ENCODE measurements around the gene OPA1.

The OPA1 gene

GRCh38 chr3:193656878-193657282 lies 63.9 kb downstream of the OPA1 start:
- DNase-seq = no peak

DNA sequence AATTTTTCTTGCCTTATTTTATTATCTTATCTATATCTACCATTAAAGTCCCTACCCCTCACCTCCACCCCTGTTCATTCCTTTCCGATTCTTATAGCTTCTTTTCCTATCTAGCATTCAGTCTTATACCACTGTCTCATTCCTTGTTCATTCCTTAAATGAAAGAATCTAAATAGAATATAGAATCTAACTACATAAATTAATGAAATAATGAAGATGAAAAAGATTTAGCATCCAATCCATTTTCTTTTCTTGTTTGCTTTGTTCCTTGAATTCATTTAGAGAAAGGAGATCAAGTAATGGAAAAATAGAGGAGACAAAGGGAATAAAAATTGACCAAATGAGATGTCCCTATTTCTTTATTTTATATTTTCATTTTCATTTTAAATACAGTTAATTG lies 67.2 kb downstream of the OPA1 start:
- DNase-seq = no peak

GRCh38 chr3:193660698-193661411 lies 67.8 kb downstream of the OPA1 start:
- DNase-seq = no peak

DNA sequence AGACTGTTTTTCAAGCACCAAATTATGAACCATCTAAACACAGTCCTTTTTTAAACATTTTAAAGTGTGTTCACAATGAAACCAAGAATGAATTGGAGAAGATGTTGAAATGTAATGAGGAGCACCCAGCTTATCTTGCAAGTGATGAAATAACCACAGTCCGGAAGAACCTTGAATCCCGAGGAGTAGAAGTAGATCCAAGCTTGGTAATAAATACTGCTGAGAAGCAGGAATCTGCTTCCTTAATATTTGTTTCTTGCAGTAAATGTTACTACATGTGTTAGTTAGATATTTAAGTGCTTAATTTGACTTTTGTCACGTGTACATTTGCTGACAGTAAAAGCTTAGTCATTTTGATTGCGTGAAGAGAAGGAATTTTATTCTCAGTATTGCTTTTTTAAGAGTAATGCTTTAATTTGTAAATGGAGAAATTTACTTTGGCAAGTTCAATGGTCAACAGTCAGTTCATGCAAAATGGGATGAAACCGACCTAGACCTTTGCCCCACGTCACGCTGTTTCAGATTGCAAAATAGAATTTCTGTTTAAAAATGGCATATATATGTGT lies 69.8 kb downstream of the OPA1 start:
- no peak for DNase-seq

- peak; percentile 38 for DNase-seq
These were observed 72.5 kb downstream of the OPA1 start for GRCh38 chr3:193665370-193665989.

DNA sequence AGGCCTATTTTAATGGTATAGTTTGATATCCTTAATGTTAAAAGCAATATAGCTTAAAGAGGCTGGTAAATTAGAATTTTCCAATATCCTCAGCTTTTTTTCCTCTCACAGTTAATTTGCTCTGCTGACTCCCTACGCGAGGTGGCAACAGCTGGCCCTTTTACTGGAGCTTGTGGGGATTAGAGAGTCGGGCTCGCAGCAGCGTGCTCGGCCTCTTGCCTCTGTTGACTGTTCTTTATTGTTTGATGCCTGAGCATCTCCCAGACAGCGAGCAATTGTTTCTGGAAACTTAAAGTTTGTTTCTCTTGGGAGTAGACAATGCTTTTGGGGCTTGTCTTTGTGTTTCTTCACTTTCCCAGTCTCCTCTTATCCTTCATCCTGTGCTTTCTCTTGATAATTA lies 80.8 kb downstream of the OPA1 start:
- no peak for DNase-seq

- DNase-seq = no peak
These were observed 81.7 kb downstream of the OPA1 start for GRCh38 chr3:193674714-193675113.

DNA sequence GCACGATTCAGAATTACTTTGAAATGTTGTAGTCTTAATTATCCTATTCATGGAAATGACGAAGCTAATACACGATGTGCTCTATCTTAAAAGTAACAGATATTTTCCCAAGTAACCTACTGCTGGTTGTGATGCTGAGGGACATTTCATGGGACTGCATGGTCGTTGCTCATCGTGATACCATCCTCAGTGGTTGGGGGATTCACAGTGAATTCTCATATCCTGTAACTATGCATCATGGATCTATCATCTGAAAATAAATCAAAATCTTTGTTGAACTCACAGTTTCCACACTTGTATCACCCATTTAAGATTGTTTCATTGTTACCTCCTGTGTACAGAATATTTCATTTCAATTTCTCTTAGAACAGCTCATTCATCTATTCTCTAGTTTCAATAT lies 84.7 kb downstream of the OPA1 start:
- DNase-seq = no peak

DNA sequence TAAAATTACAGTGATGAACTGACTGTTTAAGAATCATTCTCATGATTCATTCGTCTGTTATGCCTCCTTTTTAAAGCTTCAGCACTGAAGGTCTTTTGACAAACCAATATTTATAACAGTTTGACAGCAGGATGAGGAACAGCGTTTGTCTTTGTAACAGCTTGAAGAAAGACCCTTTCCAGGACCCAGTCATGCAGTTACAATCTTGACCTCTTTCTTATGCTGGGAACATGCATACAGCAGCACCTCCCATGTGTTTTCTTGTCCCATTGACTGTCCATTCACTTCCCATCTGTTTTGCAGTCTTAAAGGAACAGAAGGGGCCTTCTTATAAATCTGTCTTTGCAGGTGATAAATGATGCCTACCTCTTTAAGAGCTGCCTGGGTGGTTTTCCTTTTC lies 87.2 kb downstream of the OPA1 start:
- DNase-seq = peak; percentile 55

- DNase-seq = no peak
These were observed 88.6 kb downstream of the OPA1 start for GRCh38 chr3:193681631-193682030.

DNA sequence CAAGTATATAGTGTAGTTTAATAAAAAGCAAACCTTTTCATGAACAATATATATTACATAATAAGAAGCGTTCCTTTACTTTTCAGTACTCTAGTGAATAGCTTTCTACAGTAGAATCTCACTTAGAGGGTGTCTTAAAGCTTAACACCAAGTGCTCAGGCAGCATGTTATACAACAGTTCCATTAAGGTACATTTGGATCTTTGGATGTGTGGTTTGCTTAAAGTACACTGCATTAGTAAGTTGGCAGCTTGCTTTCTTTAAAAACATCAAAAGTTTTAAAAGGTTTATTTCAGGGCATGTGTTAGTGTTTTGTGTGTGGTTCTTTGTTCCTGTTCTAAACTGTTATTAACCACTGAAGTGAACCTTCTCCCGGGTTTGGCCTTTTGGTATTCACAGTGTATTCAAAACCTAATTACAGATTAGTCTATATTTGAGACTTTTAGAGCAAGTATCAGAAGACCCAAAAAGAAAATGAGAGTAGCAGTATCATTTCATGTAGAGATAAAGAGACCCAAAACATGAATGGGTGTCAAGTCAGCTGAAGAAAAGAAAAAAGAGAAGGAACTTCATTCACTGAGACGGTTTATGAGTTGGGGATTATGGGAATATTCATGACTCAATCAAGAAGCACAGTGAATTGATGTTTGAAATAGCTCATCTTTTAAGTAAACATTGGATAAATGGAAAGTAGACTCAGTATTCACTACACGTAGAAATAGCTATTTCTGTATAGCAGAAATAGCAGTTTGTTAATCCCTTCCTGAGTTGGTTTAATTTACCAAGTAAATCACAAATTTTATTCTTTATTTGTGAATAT lies 93.9 kb downstream of the OPA1 start:
- no peak for DNase-seq

DNA sequence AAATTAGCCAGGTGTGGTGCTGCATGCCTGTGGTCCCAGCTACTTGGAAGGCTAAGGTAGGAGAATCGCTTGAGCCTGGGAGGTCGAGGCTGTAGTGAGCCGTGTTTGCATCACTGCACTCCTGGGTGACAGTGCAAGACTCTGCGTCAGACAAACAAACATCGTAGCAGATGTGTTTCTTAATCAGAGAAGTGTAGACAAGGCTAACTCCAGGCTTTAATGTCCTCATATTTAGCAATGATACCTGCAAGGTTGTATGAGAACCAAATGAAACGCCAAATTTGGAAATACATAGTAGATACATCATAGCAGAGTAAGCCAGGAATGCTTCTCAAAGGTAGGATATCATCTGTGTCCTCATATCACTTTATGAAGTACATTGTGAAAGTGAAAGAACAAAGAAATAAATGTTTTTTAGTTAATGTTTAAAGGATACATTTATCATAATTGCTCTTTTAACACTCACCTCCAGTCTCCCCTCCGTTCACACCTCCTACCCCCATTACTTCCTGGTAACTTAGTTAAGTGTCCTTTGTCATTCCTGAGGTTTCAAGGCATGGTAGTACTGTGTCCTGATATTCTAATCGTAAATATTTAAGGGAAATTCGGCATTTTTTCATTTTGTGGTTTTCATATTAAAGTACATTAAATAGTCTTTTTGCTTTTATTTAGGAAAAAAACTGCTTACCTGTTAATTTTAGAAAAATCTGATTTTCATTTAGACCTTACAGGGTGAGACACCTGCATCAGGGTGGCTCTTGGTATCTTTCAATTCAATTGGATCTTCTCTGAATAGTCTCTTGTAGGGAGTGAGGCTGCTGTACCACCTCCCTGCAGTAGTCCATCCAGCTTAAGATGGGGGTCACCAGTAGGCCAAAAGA lies 96.1 kb downstream of the OPA1 start:
- DNase-seq = no peak

DNA sequence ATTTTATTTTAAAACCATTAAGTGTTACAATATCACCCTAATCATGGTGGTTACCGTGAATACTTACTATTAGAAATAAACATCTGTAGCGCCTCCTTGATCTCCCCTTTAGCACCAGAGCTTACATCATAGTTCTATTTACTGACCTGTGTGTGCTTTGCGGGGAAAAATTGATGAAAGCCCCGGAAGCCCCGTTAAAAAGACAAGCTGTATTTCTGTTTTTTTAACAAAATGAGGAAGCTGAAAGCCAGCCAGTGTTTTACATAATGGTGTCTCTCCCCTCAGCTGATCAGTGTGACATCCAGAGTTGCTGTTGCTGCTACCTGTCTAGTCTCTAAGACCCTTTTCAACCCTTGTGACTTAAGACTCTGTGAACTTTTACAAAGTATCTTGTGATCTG lies 100.8 kb downstream of the OPA1 start:
- no peak for DNase-seq

GRCh38 chr3:193701953-193702635 lies 109.1 kb downstream of the OPA1 start:
- DNase-seq = peak; percentile 68

DNA sequence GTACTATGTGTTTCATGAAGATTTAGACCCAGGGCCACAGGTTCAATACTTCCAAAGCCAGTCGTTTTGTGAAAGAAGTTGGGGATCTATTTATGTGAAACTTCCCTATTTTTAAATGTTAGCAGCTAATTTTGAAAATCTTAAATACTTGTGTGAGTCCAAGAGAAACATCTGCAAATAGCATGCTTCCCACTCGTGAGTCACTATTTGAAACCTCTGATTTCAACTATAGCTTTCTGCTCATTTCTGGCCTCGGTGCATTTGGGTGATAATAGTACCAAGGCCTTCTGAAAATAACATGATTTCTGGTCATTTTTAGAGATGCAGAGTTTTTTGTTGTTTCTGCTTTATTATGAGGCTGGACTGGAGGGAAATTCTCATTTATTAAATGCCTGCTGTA lies 110.0 kb downstream of the OPA1 start:
- no peak for DNase-seq

- DNase-seq = no peak
These were observed 111.4 kb downstream of the OPA1 start for GRCh38 chr3:193704431-193704830.

- no peak for DNase-seq
These were observed 115.3 kb downstream of the OPA1 start for GRCh38 chr3:193708270-193708669.

- DNase-seq = no peak
These were observed 117.5 kb downstream of the OPA1 start for GRCh38 chr3:193710286-193711165.

DNA sequence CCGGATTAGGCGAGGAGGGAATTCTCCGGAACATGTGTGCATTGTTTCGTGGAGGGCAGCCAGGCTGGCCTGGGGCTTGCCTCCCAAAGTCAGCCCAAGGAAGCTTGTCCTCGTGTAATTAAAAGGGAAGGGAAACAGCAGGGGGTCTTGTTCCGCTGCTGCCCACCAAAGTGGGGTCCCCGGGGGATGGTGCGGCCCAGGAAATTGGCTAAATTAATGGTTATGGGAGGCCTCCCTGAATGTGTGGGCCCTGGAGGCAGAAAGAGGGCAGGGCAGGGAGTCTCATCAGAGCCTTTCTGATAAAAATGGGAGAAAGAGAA lies 118.1 kb downstream of the OPA1 start:
- no peak for DNase-seq

DNA sequence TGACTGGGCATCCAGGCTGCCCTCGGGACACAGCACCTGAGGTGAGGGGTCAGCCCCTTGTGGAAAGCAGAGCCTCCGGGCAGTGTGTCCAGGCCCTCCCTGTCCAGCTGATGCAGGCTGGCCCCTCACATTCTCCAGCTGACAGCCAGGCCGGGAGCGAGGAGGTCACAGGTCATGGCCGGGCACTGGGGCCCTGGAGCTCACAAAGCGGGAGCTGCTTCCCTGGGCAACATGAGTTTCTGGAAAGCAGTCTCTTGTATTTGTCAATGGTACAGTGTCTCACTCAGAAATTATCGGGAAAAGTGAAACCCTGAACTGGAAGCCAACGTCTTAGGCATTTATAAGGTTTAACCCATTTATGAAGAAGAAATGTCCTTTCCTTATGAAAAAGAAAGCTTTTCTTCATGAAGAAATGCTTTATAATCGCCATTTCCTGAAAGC lies 118.5 kb downstream of the OPA1 start:
- DNase-seq = no peak

DNA sequence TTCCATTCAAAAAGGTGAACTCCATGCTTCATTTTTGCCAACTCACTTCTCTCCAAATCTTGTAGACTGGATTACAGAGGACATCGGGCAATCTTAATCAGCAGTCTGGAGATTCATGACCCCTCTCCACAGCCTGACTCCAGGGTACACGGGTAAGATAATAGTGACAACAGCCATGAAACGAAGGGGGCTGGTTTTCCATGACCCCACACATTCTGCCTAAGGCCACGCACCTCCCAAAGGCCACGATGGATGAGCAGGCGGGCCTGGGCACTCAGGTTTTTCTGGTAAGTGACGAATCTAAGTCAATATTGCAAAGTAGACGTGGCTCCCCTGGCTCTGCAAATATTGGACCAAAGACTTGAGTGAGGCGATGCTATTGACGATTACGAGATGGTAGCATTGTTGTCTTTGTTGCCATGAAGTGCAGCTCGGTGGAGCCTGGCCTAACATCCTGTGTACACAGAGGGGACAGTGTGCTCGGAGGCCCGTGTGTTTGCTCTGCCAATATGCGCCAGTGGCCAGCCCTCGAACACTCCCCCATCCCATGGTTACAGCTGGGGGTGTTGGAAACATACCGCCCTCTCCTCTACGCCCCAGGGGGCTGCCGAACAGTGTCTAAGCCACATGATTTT lies 119.1 kb downstream of the OPA1 start:
- no peak for DNase-seq
